Measurements from ENCODE around the gene FKBP3.

The FKBP3 gene

GRCh38 chr14:45096218-45096617 is 38.1 kb downstream of the FKBP3 start:
- H3K9me3 ChIP-seq (ENCODE audit: insufficient read depth, low read length), result no peaks in the 10 kb centered on the region
- peaks cover 11% of the 10 kb centered on the region for H3K4me1 ChIP-seq (ENCODE audit: low read length)
- H4K20me1 ChIP-seq (ENCODE audit: insufficient read depth, low read length), result peaks cover 16% of the 10 kb centered on the region; the same call in 1 of the 2 replicates
- peaks cover 62% of the 10 kb centered on the region for H3K79me2 ChIP-seq (ENCODE audit: low read length)
- peaks cover 57% of the 10 kb centered on the region for H3K36me3 ChIP-seq (replicated peaks; ENCODE audit: low read depth, low read length)
- H2AFZ ChIP-seq (ENCODE audit: low read depth, low read length), result no peak overlapping the region
- no peak overlapping the region for H3K9ac ChIP-seq (ENCODE audit: low read length)
- H3K4me2 ChIP-seq (ENCODE audit: low read length), result no peak overlapping the region
- H3K27ac ChIP-seq (ENCODE audit: low read length), result no peak overlapping the region
- no peaks in the 10 kb centered on the region for H3K27me3 ChIP-seq (ENCODE audit: low read depth, low read length)
- TF ChIP-seq CTCF (IDR thresholded peaks at IDR 0.05; ENCODE audit: low read depth, low read length) (no peak), EZH2phosphoT487 (IDR thresholded peaks at IDR 0.05; ENCODE audit: low read depth) (no peak)
- H3K4me3 ChIP-seq (ENCODE audit: low read length), result no peak overlapping the region

GRCh38 chr14:45095143-45095542 is 39.1 kb downstream of the FKBP3 start:
- Histone ChIP-seq H3K27me3 (ENCODE audit: low read depth, low read length) (no peaks in the 10 kb centered on the region), H3K27ac (ENCODE audit: low read length) (no peak overlapping the region), H4K20me1 (ENCODE audit: insufficient read depth, low read length) (peaks cover 26% of the 10 kb centered on the region), H3K9me3 (ENCODE audit: insufficient read depth, low read length) (no peaks in the 10 kb centered on the region), H3K36me3 (replicated peaks; ENCODE audit: low read depth, low read length) (peaks cover 51% of the 10 kb centered on the region), H3K4me3 (ENCODE audit: low read length) (no peak overlapping the region), H3K4me1 (ENCODE audit: low read length) (peaks cover 17% of the 10 kb centered on the region), H3K9ac (ENCODE audit: low read length) (no peak overlapping the region), H3K79me2 (ENCODE audit: low read length) (peaks cover 69% of the 10 kb centered on the region), H3K4me2 (ENCODE audit: low read length) (no peak overlapping the region), H2AFZ (ENCODE audit: low read depth, low read length) (no peak overlapping the region)
- TF ChIP-seq EZH2phosphoT487 (IDR thresholded peaks at IDR 0.05; ENCODE audit: low read depth) (no peak), CTCF (IDR thresholded peaks at IDR 0.05; ENCODE audit: low read depth, low read length) (no peak)

- Histone ChIP-seq H3K9ac (ENCODE audit: low read length) (no peak overlapping the region), H3K9me3 (ENCODE audit: insufficient read depth, low read length) (no peaks in the 10 kb centered on the region), H3K36me3 (replicated peaks; ENCODE audit: low read depth, low read length) (peaks cover 46% of the 10 kb centered on the region), H3K4me3 (ENCODE audit: low read length) (no peak overlapping the region), H4K20me1 (ENCODE audit: insufficient read depth, low read length) (peaks cover 35% of the 10 kb centered on the region), H3K4me2 (ENCODE audit: low read length) (no peak overlapping the region), H3K27me3 (ENCODE audit: low read depth, low read length) (no peaks in the 10 kb centered on the region), H3K27ac (ENCODE audit: low read length) (no peak overlapping the region), H2AFZ (ENCODE audit: low read depth, low read length) (no peak overlapping the region), H3K4me1 (ENCODE audit: low read length) (peaks cover 25% of the 10 kb centered on the region), H3K79me2 (ENCODE audit: low read length) (peaks cover 73% of the 10 kb centered on the region)
- TF ChIP-seq CTCF (IDR thresholded peaks at IDR 0.05; ENCODE audit: low read depth, low read length) (no peak), EZH2phosphoT487 (IDR thresholded peaks at IDR 0.05; ENCODE audit: low read depth) (no peak)
Observed at GRCh38 chr14:45094275-45094674, 40.0 kb downstream of the FKBP3 start.

GRCh38 chr14:45091710-45092109 is 42.6 kb downstream of the FKBP3 start:
- H3K9me3 ChIP-seq (ENCODE audit: insufficient read depth, low read length), result no peaks in the 10 kb centered on the region
- H4K20me1 ChIP-seq (ENCODE audit: insufficient read depth, low read length), result peaks cover 56% of the 10 kb centered on the region
- H3K4me1 ChIP-seq (ENCODE audit: low read length), result peaks cover 41% of the 10 kb centered on the region
- H3K4me2 ChIP-seq (ENCODE audit: low read length), result no peak overlapping the region
- H3K79me2 ChIP-seq (ENCODE audit: low read length), result peaks cover 94% of the 10 kb centered on the region
- H3K4me3 ChIP-seq (ENCODE audit: low read length), result no peak overlapping the region
- H3K27ac ChIP-seq (ENCODE audit: low read length), result no peak overlapping the region
- no peak overlapping the region for H3K9ac ChIP-seq (ENCODE audit: low read length)
- peaks cover 35% of the 10 kb centered on the region for H3K36me3 ChIP-seq (replicated peaks; ENCODE audit: low read depth, low read length)
- no peaks in the 10 kb centered on the region for H3K27me3 ChIP-seq (ENCODE audit: low read depth, low read length)
- H2AFZ ChIP-seq (ENCODE audit: low read depth, low read length), result no peak overlapping the region
- TF ChIP-seq CTCF (IDR thresholded peaks at IDR 0.05; ENCODE audit: low read depth, low read length) (no peak), EZH2phosphoT487 (IDR thresholded peaks at IDR 0.05; ENCODE audit: low read depth) (no peak)

All from OCI-LY3 (cell line).